Measurements from ENCODE around the gene ATXN3L. TPM values are rescaled to one million over a fixed set of nuclear protein-coding genes. Genes with fewer than 3 reads are reported as not detected.

ATXN3L gene
- polyA plus RNA-seq, 1 of the 3 experiments (the other 2 are of a cell fraction), result not detected

DNA sequence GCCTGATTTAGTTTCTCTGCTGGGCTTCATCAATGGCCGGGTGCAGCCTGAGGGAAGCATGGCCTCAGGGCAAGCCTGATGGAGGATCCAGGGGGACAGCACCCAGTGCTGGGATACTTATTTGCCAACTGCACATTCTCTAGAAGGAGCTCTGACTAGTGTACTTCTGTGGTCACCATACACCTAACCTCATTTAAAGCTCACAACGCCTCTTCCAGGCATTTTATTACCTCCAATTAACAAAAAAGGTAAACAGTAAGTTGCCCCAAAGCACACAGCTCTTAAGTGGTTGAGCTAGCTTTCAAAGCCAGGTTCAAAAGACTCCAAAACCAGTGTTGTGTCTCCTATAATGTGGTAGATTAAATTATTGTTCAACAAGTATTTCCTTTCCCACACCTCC lies 26.8 kb upstream of the ATXN3L start (continued):
- TF ChIP-seq, protein P1, sequence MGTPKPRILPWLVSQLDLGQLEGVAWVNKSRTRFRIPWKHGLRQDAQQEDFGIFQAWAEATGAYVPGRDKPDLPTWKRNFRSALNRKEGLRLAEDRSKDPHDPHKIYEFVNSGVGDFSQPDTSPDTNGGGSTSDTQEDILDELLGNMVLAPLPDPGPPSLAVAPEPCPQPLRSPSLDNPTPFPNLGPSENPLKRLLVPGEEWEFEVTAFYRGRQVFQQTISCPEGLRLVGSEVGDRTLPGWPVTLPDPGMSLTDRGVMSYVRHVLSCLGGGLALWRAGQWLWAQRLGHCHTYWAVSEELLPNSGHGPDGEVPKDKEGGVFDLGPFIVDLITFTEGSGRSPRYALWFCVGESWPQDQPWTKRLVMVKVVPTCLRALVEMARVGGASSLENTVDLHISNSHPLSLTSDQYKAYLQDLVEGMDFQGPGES (IDR thresholded peaks at IDR 0.05; ENCODE audit: low read depth, low read length), result no peak
- TF ChIP-seq EP300 (IDR thresholded peaks at IDR 0.05; ENCODE audit: borderline replicate concordance in 1 of 2, low read depth in 1 of 2, low read length in 1 of 2), result no peak
- TF ChIP-seq MEF2A (IDR thresholded peaks at IDR 0.05; ENCODE audit: borderline replicate concordance, low read depth), result no peak
- no peak for TF ChIP-seq PBX3 (IDR thresholded peaks at IDR 0.05)

- Histone ChIP-seq H3K4me3 (ENCODE audit: low read depth in 2 of 2, low read length in 1 of 2) (no peak overlapping the region), H3K9me2 (no peaks in the 10 kb centered on the region), H4K20me1 (ENCODE audit: insufficient read depth) (no peaks in the 10 kb centered on the region), H2AFZ (ENCODE audit: low read depth) (no peak overlapping the region), H3F3A (replicated peaks; ENCODE audit: insufficient read depth) (peaks cover 7% of the 10 kb centered on the region), H3K9ac (no peak overlapping the region), H3K9me3 (no peaks in the 10 kb centered on the region), H3K27ac (ENCODE audit: low read depth in 2 of 2, low read length in 1 of 2) (no peak overlapping the region), H3K27me3 (ENCODE audit: insufficient read depth) (no peaks in the 10 kb centered on the region), H3K4me2 (no peak overlapping the region), H3K79me2 (ENCODE audit: insufficient read depth) (no peaks in the 10 kb centered on the region), H3K4me1 (ENCODE audit: control insufficient read depth in 1 of 2, insufficient read depth in 2 of 2, low read depth in 1 of 2, low read length in 1 of 2) (peaks cover 0 to 3% of the 10 kb centered on the region in 2 experiments; a peak in 1 of 4 replicates), H3K36me3 (replicated peaks in 1 of 2; ENCODE audit: control insufficient read depth in 1 of 2, insufficient read depth in 2 of 2, low read length in 1 of 2) (no peaks in the 10 kb centered on the region)
- no peak for TF ChIP-seq CHD2 (IDR thresholded peaks at IDR 0.05; ENCODE audit: low read length, partially characterized antibody)
- no peak for TF ChIP-seq SMC3 (IDR thresholded peaks at IDR 0.05; ENCODE audit: low read depth, low read length)
- TF ChIP-seq NFIC (IDR thresholded peaks at IDR 0.05; ENCODE audit: borderline replicate concordance), result no peak
- no peak for TF ChIP-seq JUND (IDR thresholded peaks at IDR 0.05)
- TF ChIP-seq NRF1 (IDR thresholded peaks at IDR 0.05; ENCODE audit: low read depth, low read length), result no peak
- no peak for TF ChIP-seq POLR2AphosphoS5 (IDR thresholded peaks at IDR 0.05; ENCODE audit: low read depth, low read length)
- TF ChIP-seq FOXJ3 (CRISPR knock-in tag; IDR thresholded peaks at IDR 0.05), result no peak
- POLR2A ChIA-PET, result no interaction called here
- 82% methylated on average over 2 of the region's 2 CpGs for WGBS (ENCODE audit: low lambda C conversion rate)
- CTCF ChIA-PET, result interaction anchor here (1.8 kb wide), 1 partner anchor 8 kb away, joined by 5 read pairs; no protein-coding TSS in a partner anchor
- no peak for DNase-seq
These were observed 25.6 kb upstream of the ATXN3L start for GRCh38 chrX:13345438-13345837.

DNA sequence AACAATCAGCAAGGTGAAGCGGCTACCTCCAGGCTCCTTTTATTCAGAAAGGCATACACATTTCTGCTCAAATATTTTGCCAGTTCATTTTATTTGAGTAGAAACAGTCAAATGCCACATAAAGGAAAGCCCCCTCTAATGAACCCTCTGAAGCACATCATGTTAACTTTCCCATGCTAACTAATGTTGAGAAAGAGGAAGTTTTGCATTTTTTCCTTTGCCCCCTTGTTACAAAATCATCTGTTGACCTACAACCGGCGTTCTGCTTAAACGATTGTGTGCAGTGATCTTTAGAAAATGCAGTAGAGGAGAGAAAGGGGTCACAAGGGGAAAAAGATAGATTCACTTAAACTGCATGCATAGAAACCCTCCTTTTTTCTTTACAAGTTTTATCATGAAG lies 25.2 kb upstream of the ATXN3L start:
- Histone ChIP-seq H3K9me2 (no peaks in the 10 kb centered on the region), H3K9ac (no peak overlapping the region), H4K20me1 (ENCODE audit: insufficient read depth) (no peaks in the 10 kb centered on the region), H3K4me2 (no peak overlapping the region), H3K4me3 (ENCODE audit: low read depth in 2 of 2, low read length in 1 of 2) (no peak overlapping the region), H3K9me3 (no peaks in the 10 kb centered on the region), H3K27me3 (ENCODE audit: insufficient read depth) (no peaks in the 10 kb centered on the region), H3F3A (replicated peaks; ENCODE audit: insufficient read depth) (peaks cover 7% of the 10 kb centered on the region), H3K27ac (ENCODE audit: low read depth in 2 of 2, low read length in 1 of 2) (no peak overlapping the region), H2AFZ (ENCODE audit: low read depth) (no peak overlapping the region), H3K36me3 (replicated peaks in 1 of 2; ENCODE audit: control insufficient read depth in 1 of 2, insufficient read depth in 2 of 2, low read length in 1 of 2) (no peaks in the 10 kb centered on the region), H3K79me2 (ENCODE audit: insufficient read depth) (no peaks in the 10 kb centered on the region), H3K4me1 (ENCODE audit: control insufficient read depth in 1 of 2, insufficient read depth in 2 of 2, low read depth in 1 of 2, low read length in 1 of 2) (peaks cover 2 to 3% of the 10 kb centered on the region in 2 experiments; a peak in 2 of 4 replicates)
- ChIA-PET POLR2A (no interaction called here), CTCF (interaction anchor here (1.8 kb wide), 1 partner anchor 8 kb away, joined by 5 read pairs; no protein-coding TSS in a partner anchor)
- TF ChIP-seq POLR2AphosphoS5 (IDR thresholded peaks at IDR 0.05; ENCODE audit: low read depth, low read length), result no peak
- TF ChIP-seq, protein P2, sequence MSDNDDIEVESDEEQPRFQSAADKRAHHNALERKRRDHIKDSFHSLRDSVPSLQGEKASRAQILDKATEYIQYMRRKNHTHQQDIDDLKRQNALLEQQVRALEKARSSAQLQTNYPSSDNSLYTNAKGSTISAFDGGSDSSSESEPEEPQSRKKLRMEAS (IDR thresholded peaks at IDR 0.05; ENCODE audit: low read depth), result no peak
- no peak for TF ChIP-seq SMC3 (IDR thresholded peaks at IDR 0.05; ENCODE audit: low read depth, low read length)
- 63% methylated on average over 4 of the region's 4 CpGs for WGBS (ENCODE audit: low lambda C conversion rate)
- no peak for DNase-seq

Measured in SK-N-SH (cell line).